SHP77 (cell line): ENCODE results near the gene CD19.
"Not testable (repeated sequence)": the region's sequence is repeated elsewhere in the genome, so short reads cannot be mapped to it uniquely, and the experiment has no call there.

Experiments
- DNase-seq, 2 experiments: peaks; one replicate each; lab custom pipeline; 2025; lab: John Stamatoyannopoulos, UW

CD19 gene

GRCh38 chr16:28931801-28932225 is at the start of gene CD19:
Gene CD19 (plus strand): TSS chr16:28931971. CDS start chr16:28932001, 30 bp downstream.
- no peak for DNase-seq

GRCh38 chr16:28882551-28883160 is 49.1 kb upstream of the CD19 start:
- no peak for DNase-seq

GRCh38 chr16:28883221-28883996 is 48.4 kb upstream of the CD19 start:
- DNase-seq = no peak

GRCh38 chr16:28884045-28884444 is 47.7 kb upstream of the CD19 start:
- no peak for DNase-seq

GRCh38 chr16:28886945-28887344 is 44.8 kb upstream of the CD19 start:
- DNase-seq = no peak

- DNase-seq = not testable (repeated sequence)
Measured at GRCh38 chr16:28890355-28890754, 41.4 kb upstream of the CD19 start.

GRCh38 chr16:28891964-28892890 is 39.5 kb upstream of the CD19 start:
- no peak for DNase-seq

GRCh38 chr16:28893291-28893690 is 38.5 kb upstream of the CD19 start:
- no peak for DNase-seq

GRCh38 chr16:28895609-28896008 is 36.2 kb upstream of the CD19 start:
- no peak for DNase-seq

GRCh38 chr16:28897826-28898225 is 33.9 kb upstream of the CD19 start:
- no peak for DNase-seq

GRCh38 chr16:28898266-28898665 is 33.5 kb upstream of the CD19 start:
- DNase-seq = no peak

GRCh38 chr16:28898942-28899341 is 32.8 kb upstream of the CD19 start:
- DNase-seq = no peak

GRCh38 chr16:28899882-28900590 is 31.7 kb upstream of the CD19 start:
- DNase-seq = no peak

- DNase-seq = no peak
Measured at GRCh38 chr16:28900601-28901000, 31.2 kb upstream of the CD19 start.

- no peak for DNase-seq
Measured at GRCh38 chr16:28901862-28902261, 29.9 kb upstream of the CD19 start.

GRCh38 chr16:28902909-28903308 is 28.9 kb upstream of the CD19 start:
- DNase-seq = no peak

GRCh38 chr16:28903344-28904042 is 28.3 kb upstream of the CD19 start:
- no peak for DNase-seq

- DNase-seq = no peak
Measured at GRCh38 chr16:28904363-28904762, 27.4 kb upstream of the CD19 start.

GRCh38 chr16:28904828-28905227 is 26.9 kb upstream of the CD19 start:
- no peak for DNase-seq

GRCh38 chr16:28905229-28905754 is 26.5 kb upstream of the CD19 start:
- no peak for DNase-seq

- DNase-seq = no peak
Measured at GRCh38 chr16:28905800-28906372, 25.9 kb upstream of the CD19 start.
